Activated CD8-positive, alpha-beta memory T cell treated with anti-CD3 and anti-CD28 coated beads, Interleukin-2, amount 10 ng/mL, durations not matched to agents 7 days and 5 days (primary cell): Measurements from ENCODE around the gene PDE6H. TPM values are rescaled to one million over a fixed set of nuclear protein-coding genes. Genes with fewer than 3 reads are reported as not detected.

Source experiments
- total RNA-seq, 2 experiments: library from RNA; stranded (reverse); gene quantifications; one replicate each; pipeline ENCODE4 v1.2.3, GENCODE V29; 2021

The PDE6H gene
- total RNA-seq, 2 experiments from 2014 or later, result not detected

Other genes with a start within 250 kb of the PDE6H start
- 100 to 1,000 TPM; 102 to 116 TPM for gene WBP11, start 169.6 kb upstream of the PDE6H start, total RNA-seq
- 1 to 10 TPM; 1.6 to 1.9 TPM for gene C12orf60, start 169.4 kb upstream of the PDE6H start, total RNA-seq
- gene SMCO3, start 158.9 kb upstream of the PDE6H start, total RNA-seq, result not detected
- gene ART4, start 129.5 kb upstream of the PDE6H start, total RNA-seq, result not detected
- gene MGP, start 87.2 kb upstream of the PDE6H start, total RNA-seq, result not detected
- gene ERP27, start 34.5 kb upstream of the PDE6H start, total RNA-seq, result 1 to 10 TPM; 5.4 to 7.7 TPM
- 1,000 to 10,000 TPM; 1,208 to 1,284 TPM for gene ARHGDIB, start 11.4 kb upstream of the PDE6H start, total RNA-seq
- gene RERG, start 248.4 kb downstream of the PDE6H start, total RNA-seq, result not detected